ENCODE results near the gene MOCS1. TPM values are rescaled to one million over a fixed set of nuclear protein-coding genes. Genes with fewer than 3 reads are reported as not detected.

Gene MOCS1
- total RNA-seq, 1 donor from 2014 or later, result 22.9 TPM

GRCh38 chr6:39917981-39918380, 16.3 kb downstream of the MOCS1 start:
- Histone ChIP-seq H3K27ac (no peak overlapping the region), H3K9me3 (no peaks in the 10 kb centered on the region), H3K27me3 (ENCODE audit: low read depth) (no peaks in the 10 kb centered on the region), H3K36me3 (peaks cover 77% of the 10 kb centered on the region), H3K4me1 (peaks cover 2% of the 10 kb centered on the region), H3K4me3 (no peak overlapping the region)
- ATAC-seq (no peak), DNase-seq (no peak)
- no peak for TF ChIP-seq CTCF (IDR thresholded peaks at IDR 0.05)
- intact Hi-C loops (cut with DNase I), result no loop called here

DNA sequence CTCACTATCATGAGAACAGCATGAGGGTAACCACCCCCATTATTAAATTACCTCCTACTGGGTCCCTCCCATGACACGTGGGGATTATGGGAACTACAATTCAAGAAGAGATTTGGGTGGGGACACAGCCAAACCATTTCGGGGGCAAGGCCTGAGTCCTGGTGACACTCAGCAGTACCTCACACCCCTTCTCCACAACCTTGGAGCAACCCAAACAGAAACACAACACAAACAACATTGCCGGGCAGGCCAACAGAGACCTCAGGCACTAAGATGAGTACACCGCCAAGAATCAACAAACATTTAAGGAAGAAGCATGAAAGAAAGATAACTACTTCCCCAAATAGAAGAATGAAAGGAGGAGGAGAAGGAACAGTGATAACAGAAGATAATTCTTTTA, 16.9 kb downstream of the MOCS1 start:
- intact Hi-C loops (cut with DNase I), result no loop called here
- DNase-seq (no peak), ATAC-seq (no peak)
- TF ChIP-seq CTCF (IDR thresholded peaks at IDR 0.05), result no peak
- H3K9me3 ChIP-seq, result no peaks in the 10 kb centered on the region
- no peaks in the 10 kb centered on the region for H3K4me1 ChIP-seq
- H3K27me3 ChIP-seq (ENCODE audit: low read depth), result no peaks in the 10 kb centered on the region
- H3K36me3 ChIP-seq, result peaks cover 77% of the 10 kb centered on the region
- no peak overlapping the region for H3K4me3 ChIP-seq
- no peak overlapping the region for H3K27ac ChIP-seq

- no peaks in the 10 kb centered on the region for H3K4me1 ChIP-seq
- intact Hi-C loops (cut with DNase I), result no loop called here
- TF ChIP-seq CTCF (IDR thresholded peaks at IDR 0.05), result no peak
- H3K27me3 ChIP-seq (ENCODE audit: low read depth), result no peaks in the 10 kb centered on the region
- H3K27ac ChIP-seq, result no peak overlapping the region
- H3K9me3 ChIP-seq, result no peaks in the 10 kb centered on the region
- DNase-seq (no peak), ATAC-seq (no peak)
- no peak overlapping the region for H3K4me3 ChIP-seq
- peaks cover 79% of the 10 kb centered on the region for H3K36me3 ChIP-seq
Observed at GRCh38 chr6:39915866-39916265, 18.4 kb downstream of the MOCS1 start.

- Histone ChIP-seq H3K27me3 (ENCODE audit: low read depth) (no peaks in the 10 kb centered on the region), H3K4me3 (no peak overlapping the region), H3K36me3 (peaks cover 95% of the 10 kb centered on the region), H3K27ac (no peak overlapping the region), H3K4me1 (no peaks in the 10 kb centered on the region), H3K9me3 (no peaks in the 10 kb centered on the region)
- ATAC-seq (no peak), DNase-seq (no peak)
- no peak for TF ChIP-seq CTCF (IDR thresholded peaks at IDR 0.05)
- intact Hi-C loops (cut with DNase I), result no loop called here
Observed at GRCh38 chr6:39914239-39914638, 20.0 kb downstream of the MOCS1 start.

DNA sequence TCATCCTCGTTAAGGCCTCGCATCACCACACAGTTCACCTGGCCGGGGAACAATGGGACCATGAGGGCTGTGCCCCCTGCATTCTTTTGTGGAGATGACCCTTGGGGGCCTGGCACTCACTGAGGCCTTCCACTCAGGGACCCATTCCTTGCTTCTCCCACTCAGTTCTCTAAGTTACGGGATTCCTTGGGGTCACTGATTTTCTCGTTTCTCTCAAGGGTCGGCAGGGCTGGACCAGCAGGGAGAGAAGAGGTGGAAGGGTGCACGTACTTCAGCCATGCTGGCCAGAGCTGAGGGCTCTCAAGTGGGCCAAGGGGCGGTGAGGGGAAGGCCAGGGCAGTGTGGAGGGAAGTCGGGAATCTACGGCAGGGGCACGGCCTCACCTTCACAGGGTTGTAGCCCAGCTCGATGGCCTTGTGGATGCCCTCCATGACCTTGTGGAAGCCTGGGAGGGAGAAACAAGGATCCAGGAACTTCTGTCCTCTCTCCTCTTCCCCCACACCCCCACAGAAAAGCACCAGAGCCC, 20.8 kb downstream of the MOCS1 start:
- H3K36me3 ChIP-seq, result peaks cover 93% of the 10 kb centered on the region
- no peak overlapping the region for H3K27ac ChIP-seq
- H3K27me3 ChIP-seq (ENCODE audit: low read depth), result no peaks in the 10 kb centered on the region
- no peaks in the 10 kb centered on the region for H3K9me3 ChIP-seq
- no peak for TF ChIP-seq CTCF (IDR thresholded peaks at IDR 0.05)
- intact Hi-C loops (cut with DNase I), result no loop called here
- no peak for ATAC-seq
- H3K4me3 ChIP-seq, result no peak overlapping the region
- no peak for DNase-seq
- no peaks in the 10 kb centered on the region for H3K4me1 ChIP-seq

DNA sequence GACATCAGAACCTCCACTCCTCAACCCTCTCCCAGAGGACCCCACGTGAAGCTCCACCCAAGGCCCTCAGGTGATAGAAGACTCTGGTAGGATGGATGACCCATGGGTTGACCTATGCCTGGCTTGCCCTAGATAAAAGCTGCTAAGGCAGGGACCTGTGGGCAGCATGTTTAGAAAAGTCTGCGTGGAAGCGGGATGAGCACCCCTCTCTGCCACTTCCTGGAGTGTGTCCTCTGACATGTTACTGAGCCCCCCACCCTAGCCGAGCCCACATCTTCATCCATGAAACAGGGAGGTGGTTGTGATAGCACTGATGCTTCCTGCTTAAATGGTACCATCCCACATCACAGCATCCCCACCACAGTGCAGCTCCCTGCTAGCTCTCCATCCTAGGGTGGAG, 21.8 kb downstream of the MOCS1 start:
- ATAC-seq, result no peak
- Histone ChIP-seq H3K4me3 (no peak overlapping the region), H3K9me3 (no peaks in the 10 kb centered on the region), H3K27me3 (ENCODE audit: low read depth) (no peaks in the 10 kb centered on the region), H3K27ac (no peak overlapping the region), H3K36me3 (peaks cover 89% of the 10 kb centered on the region), H3K4me1 (no peaks in the 10 kb centered on the region)
- no peak for DNase-seq
- intact Hi-C loops (cut with DNase I), result no loop called here
- no peak for TF ChIP-seq CTCF (IDR thresholded peaks at IDR 0.05)
